ENCODE measurements around the gene CLDN18. TPM values are rescaled to one million over a fixed set of nuclear protein-coding genes. Genes with fewer than 3 reads are reported as not detected.

Gene CLDN18
- total RNA-seq, 1 experiment from 2014 or later = 0.17 TPM

DNA sequence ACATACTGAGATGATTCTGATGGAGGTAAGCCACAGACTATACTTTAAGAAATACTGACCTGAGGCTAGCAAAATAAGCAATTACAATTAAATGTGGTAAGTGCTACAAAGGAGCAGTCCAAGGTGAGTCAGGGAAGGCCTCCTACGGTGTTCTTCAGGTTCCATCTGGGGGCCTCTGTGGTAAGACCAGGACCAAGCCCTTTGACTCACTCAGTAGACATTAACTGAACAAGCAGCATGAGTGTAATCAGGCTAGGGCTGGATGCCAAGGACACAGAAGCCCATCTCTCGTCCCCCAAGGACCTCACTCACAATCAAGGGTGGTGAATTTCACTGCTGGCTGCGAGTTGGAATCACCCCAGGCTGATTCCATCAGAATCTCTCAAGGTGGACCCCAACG is 68.1 kb downstream of the CLDN18 start:
- Histone ChIP-seq H3K9me2 (ENCODE audit: insufficient read depth) (no peaks in the 10 kb centered on the region), H3K4me3 (replicated peaks in 1 of 2; ENCODE audit: low read depth in 1 of 2, low read length in 2 of 2) (no peak overlapping the region), H3K79me2 (ENCODE audit: insufficient read depth, low read length) (no peaks in the 10 kb centered on the region), H3K9ac (ENCODE audit: low read length) (no peak overlapping the region), H3K27ac (ENCODE audit: low read depth, low read length) (no peak overlapping the region), H3K4me1 (ENCODE audit: control insufficient read depth in 1 of 2, insufficient read depth in 2 of 2, low read length in 2 of 2) (peaks cover 25 to 48% of the 10 kb centered on the region in 2 experiments), H3K36me3 (ENCODE audit: control insufficient read depth in 1 of 2, insufficient read depth in 2 of 2, low read length in 2 of 2) (no peaks in the 10 kb centered on the region), H3K27me3 (ENCODE audit: insufficient read depth, low read length) (no peaks in the 10 kb centered on the region), H3K4me2 (ENCODE audit: low read length) (peak overlapping the region; percentile 50), H3K9me3 (ENCODE audit: control insufficient read depth in 1 of 2, insufficient read depth in 1 of 2, low read depth in 1 of 2, low read length in 2 of 2) (no peaks in the 10 kb centered on the region), H2AFZ (ENCODE audit: low read depth, low read length, poor library complexity, severe bottlenecking) (no peak overlapping the region), H4K20me1 (ENCODE audit: insufficient read depth) (no peaks in the 10 kb centered on the region)
- intact Hi-C loops (cut with micrococcal nuclease) = no loop called here
- RAD21 ChIA-PET (ENCODE audit: low non-redundant PET in 1 of 2, low total read pairs in 2 of 2, uncharacterized antibody in 2 of 2, unreplicated experiment in 2 of 2) = no interaction called here
- peak; percentile 67 for ATAC-seq
- peak; percentile 32 for DNase-seq (ENCODE audit: low read depth, low spot score)
- BruUV-seq (replicated peaks) = no TSS peak
- TF ChIP-seq SRF (IDR thresholded peaks at IDR 0.05; ENCODE audit: low read depth) = no peak
- no peak for TF ChIP-seq CBX3 (IDR thresholded peaks at IDR 0.05; ENCODE audit: low read depth)
- peak; percentile 34; the same call in 1 of the 2 replicates for TF ChIP-seq SP1 (IDR thresholded peaks at IDR 0.05; ENCODE audit: low read depth)
- TF ChIP-seq ZFX (IDR thresholded peaks at IDR 0.05) = no peak
- TF ChIP-seq JUND (IDR thresholded peaks at IDR 0.05) = peak; percentile 39; the same call in 1 of the 2 replicates
- TF ChIP-seq SIN3A (IDR thresholded peaks at IDR 0.05; ENCODE audit: low read depth) = no peak
- no peak for TF ChIP-seq EZH2phosphoT487 (IDR thresholded peaks at IDR 0.05; ENCODE audit: borderline replicate concordance)
- TF ChIP-seq CEBPB (IDR thresholded peaks at IDR 0.05; ENCODE audit: low read depth) = peak; percentile 44; the same call in 1 of the 2 replicates
- peak; percentile 42 for TF ChIP-seq FOSL1 (IDR thresholded peaks at IDR 0.05; ENCODE audit: low read depth)
- CTCF ChIA-PET = no interaction called here
- POLR2A ChIA-PET = no interaction called here

DNA sequence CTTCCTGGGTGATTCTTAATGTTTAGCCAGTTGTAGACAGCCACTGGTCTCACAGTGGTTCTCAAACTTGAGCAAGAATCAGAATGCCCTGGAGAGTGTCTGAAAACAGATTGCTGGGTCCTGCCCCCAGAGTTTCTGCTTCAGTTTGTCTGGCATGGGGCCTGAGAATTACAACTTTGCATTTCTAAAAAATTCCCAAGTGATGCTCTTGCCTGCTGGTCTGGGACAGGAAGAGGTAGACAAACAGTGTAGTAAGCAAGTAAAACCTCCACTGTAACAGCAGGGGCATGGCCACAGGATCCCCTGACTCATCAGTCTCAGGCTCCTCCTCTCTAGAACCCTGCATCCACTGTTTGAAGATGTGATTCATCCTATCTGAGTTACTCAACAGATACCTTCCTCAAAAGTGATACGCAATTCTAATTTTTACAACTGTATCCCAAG is 69.0 kb downstream of the CLDN18 start:
- Histone ChIP-seq H3K27ac (ENCODE audit: low read depth, low read length) (no peak overlapping the region), H4K20me1 (ENCODE audit: insufficient read depth) (no peaks in the 10 kb centered on the region), H3K4me1 (ENCODE audit: control insufficient read depth in 1 of 2, insufficient read depth in 2 of 2, low read length in 2 of 2) (peaks cover 27 to 48% of the 10 kb centered on the region in 2 experiments), H3K9ac (ENCODE audit: low read length) (0 out of 2 replicates have a peak overlapping the region, but pooled peaks have one; percentile 6), H3K9me2 (ENCODE audit: insufficient read depth) (no peaks in the 10 kb centered on the region), H3K36me3 (ENCODE audit: control insufficient read depth in 1 of 2, insufficient read depth in 2 of 2, low read length in 2 of 2) (peaks cover 2 to 3% of the 10 kb centered on the region in 2 experiments; a peak in 1 of 4 replicates), H3K27me3 (ENCODE audit: insufficient read depth, low read length) (no peaks in the 10 kb centered on the region), H3K4me3 (replicated peaks in 1 of 2; ENCODE audit: low read depth in 1 of 2, low read length in 2 of 2) (no peak overlapping the region), H3K79me2 (ENCODE audit: insufficient read depth, low read length) (no peaks in the 10 kb centered on the region), H2AFZ (ENCODE audit: low read depth, low read length, poor library complexity, severe bottlenecking) (no peak overlapping the region), H3K4me2 (ENCODE audit: low read length) (peak overlapping the region; percentile 50), H3K9me3 (ENCODE audit: control insufficient read depth in 1 of 2, insufficient read depth in 1 of 2, low read depth in 1 of 2, low read length in 2 of 2) (no peaks in the 10 kb centered on the region)
- DNase-seq (ENCODE audit: low read depth, low spot score) (peak; percentile 27), ATAC-seq (peak; percentile 79)
- intact Hi-C loops (cut with micrococcal nuclease) = no loop called here
- BruUV-seq (replicated peaks) = no TSS peak
- CTCF ChIA-PET = no interaction called here
- POLR2A ChIA-PET = no interaction called here
- RAD21 ChIA-PET (ENCODE audit: low non-redundant PET in 1 of 2, low total read pairs in 2 of 2, uncharacterized antibody in 2 of 2, unreplicated experiment in 2 of 2) = no interaction called here
- TF ChIP-seq EZH2phosphoT487 (IDR thresholded peaks at IDR 0.05; ENCODE audit: borderline replicate concordance) (no peak), POLR2AphosphoS5 (IDR thresholded peaks at IDR 0.05; ENCODE audit: low read depth, low read length) (no peak), CBX3 (IDR thresholded peaks at IDR 0.05; ENCODE audit: low read depth) (no peak), SIN3A (IDR thresholded peaks at IDR 0.05; ENCODE audit: low read depth) (no peak), RAD21 (IDR thresholded peaks at IDR 0.05; ENCODE audit: low read depth) (no peak), TCF7L2 (IDR thresholded peaks at IDR 0.05; ENCODE audit: borderline replicate concordance, extremely low read depth, insufficient read depth, insufficient read length) (no peak), ZNF274 (IDR thresholded peaks at IDR 0.05; ENCODE audit: low read depth, low read length) (no peak), ZFX (IDR thresholded peaks at IDR 0.05) (no peak), ELF1 (IDR thresholded peaks at IDR 0.05; ENCODE audit: borderline replicate concordance, low read depth) (no peak)
- TF ChIP-seq, protein P1, sequence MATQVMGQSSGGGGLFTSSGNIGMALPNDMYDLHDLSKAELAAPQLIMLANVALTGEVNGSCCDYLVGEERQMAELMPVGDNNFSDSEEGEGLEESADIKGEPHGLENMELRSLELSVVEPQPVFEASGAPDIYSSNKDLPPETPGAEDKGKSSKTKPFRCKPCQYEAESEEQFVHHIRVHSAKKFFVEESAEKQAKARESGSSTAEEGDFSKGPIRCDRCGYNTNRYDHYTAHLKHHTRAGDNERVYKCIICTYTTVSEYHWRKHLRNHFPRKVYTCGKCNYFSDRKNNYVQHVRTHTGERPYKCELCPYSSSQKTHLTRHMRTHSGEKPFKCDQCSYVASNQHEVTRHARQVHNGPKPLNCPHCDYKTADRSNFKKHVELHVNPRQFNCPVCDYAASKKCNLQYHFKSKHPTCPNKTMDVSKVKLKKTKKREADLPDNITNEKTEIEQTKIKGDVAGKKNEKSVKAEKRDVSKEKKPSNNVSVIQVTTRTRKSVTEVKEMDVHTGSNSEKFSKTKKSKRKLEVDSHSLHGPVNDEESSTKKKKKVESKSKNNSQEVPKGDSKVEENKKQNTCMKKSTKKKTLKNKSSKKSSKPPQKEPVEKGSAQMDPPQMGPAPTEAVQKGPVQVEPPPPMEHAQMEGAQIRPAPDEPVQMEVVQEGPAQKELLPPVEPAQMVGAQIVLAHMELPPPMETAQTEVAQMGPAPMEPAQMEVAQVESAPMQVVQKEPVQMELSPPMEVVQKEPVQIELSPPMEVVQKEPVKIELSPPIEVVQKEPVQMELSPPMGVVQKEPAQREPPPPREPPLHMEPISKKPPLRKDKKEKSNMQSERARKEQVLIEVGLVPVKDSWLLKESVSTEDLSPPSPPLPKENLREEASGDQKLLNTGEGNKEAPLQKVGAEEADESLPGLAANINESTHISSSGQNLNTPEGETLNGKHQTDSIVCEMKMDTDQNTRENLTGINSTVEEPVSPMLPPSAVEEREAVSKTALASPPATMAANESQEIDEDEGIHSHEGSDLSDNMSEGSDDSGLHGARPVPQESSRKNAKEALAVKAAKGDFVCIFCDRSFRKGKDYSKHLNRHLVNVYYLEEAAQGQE (IDR thresholded peaks at IDR 0.05; ENCODE audit: low read depth) = no peak
- TF ChIP-seq, protein P2, sequence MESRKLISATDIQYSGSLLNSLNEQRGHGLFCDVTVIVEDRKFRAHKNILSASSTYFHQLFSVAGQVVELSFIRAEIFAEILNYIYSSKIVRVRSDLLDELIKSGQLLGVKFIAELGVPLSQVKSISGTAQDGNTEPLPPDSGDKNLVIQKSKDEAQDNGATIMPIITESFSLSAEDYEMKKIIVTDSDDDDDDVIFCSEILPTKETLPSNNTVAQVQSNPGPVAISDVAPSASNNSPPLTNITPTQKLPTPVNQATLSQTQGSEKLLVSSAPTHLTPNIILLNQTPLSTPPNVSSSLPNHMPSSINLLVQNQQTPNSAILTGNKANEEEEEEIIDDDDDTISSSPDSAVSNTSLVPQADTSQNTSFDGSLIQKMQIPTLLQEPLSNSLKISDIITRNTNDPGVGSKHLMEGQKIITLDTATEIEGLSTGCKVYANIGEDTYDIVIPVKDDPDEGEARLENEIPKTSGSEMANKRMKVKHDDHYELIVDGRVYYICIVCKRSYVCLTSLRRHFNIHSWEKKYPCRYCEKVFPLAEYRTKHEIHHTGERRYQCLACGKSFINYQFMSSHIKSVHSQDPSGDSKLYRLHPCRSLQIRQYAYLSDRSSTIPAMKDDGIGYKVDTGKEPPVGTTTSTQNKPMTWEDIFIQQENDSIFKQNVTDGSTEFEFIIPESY (IDR thresholded peaks at IDR 0.05; ENCODE audit: extremely low read depth, insufficient replicate concordance, low read length) = no peak
- TF ChIP-seq, protein P3, sequence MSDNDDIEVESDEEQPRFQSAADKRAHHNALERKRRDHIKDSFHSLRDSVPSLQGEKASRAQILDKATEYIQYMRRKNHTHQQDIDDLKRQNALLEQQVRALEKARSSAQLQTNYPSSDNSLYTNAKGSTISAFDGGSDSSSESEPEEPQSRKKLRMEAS (IDR thresholded peaks at IDR 0.05) = no peak

All from HCT116 (cell line).